Mesothelial cell of epicardium (in vitro differentiated cells): Measurements from ENCODE around the gene CD226. TPM values are rescaled to one million over a fixed set of nuclear protein-coding genes. Genes with fewer than 3 reads are reported as not detected.

ENCODE experiments used
- DNase-seq, 2 experiments: peaks; one replicate each; pipeline ENCODE4 v3.0.0; 2021; ENCODE audit warnings: low spot score in 2 of 2; ENCODE audit not compliant: unreplicated experiment in 2 of 2
- H3K27ac Mint-ChIP-seq: 2 replicates; pipeline ENCODE4 v1.8.0; 2021; ENCODE audit warnings: mixed read lengths
- H3K27me3 Mint-ChIP-seq: 2 replicates; pipeline ENCODE4 v1.8.0; 2021; ENCODE audit warnings: low read depth, mixed read lengths
- H3K36me3 Mint-ChIP-seq: 2 replicates; pipeline ENCODE4 v1.8.0; 2021; ENCODE audit warnings: mixed read lengths
- H3K4me1 Mint-ChIP-seq: 2 replicates; pipeline ENCODE4 v1.8.0; 2021; ENCODE audit warnings: mixed read lengths
- H3K4me3 Mint-ChIP-seq: 2 replicates; pipeline ENCODE4 v1.8.0; 2021; ENCODE audit warnings: mild to moderate bottlenecking, moderate library complexity, mixed read lengths
- H3K9me3 Mint-ChIP-seq: 2 replicates; pipeline ENCODE4 v1.8.0; 2021; ENCODE audit warnings: mixed read lengths
- CTCF ChIP-seq: fragments of 200-600 bp; sonication (generic); IDR thresholded peaks from one replicate; pipeline ENCODE4 v1.5.0; 2021; ENCODE audit warnings: antibody characterized with exemption; ENCODE audit not compliant: unreplicated experiment
- total RNA-seq: library from RNA; stranded (reverse); gene quantifications from 3 replicates; pipeline ENCODE4 v1.2.1, GENCODE V29; 2021

Gene CD226
- total RNA-seq, 1 donor from 2014 or later = 0.31 TPM

- H3K4me3 Mint-ChIP-seq = no peak overlapping the region
- H3K27me3 Mint-ChIP-seq = no peaks in the 10 kb centered on the region
- no peak for DNase-seq
- no peak overlapping the region for H3K27ac Mint-ChIP-seq
- no peak for TF ChIP-seq CTCF
- H3K9me3 Mint-ChIP-seq = peaks cover 12% of the 10 kb centered on the region
- peaks cover 3% of the 10 kb centered on the region for H3K4me1 Mint-ChIP-seq
- H3K36me3 Mint-ChIP-seq = no peaks in the 10 kb centered on the region
Measured at GRCh38 chr18:69956057-69956456, 8.4 kb upstream of the CD226 start.

GRCh38 chr18:69954719-69955480 lies 7.2 kb upstream of the CD226 start:
- peaks cover 3% of the 10 kb centered on the region for H3K4me1 Mint-ChIP-seq
- H3K36me3 Mint-ChIP-seq = no peaks in the 10 kb centered on the region
- TF ChIP-seq CTCF = no peak
- H3K4me3 Mint-ChIP-seq = no peak overlapping the region
- no peaks in the 10 kb centered on the region for H3K27me3 Mint-ChIP-seq
- no peak overlapping the region for H3K27ac Mint-ChIP-seq
- DNase-seq = no peak
- peaks cover 12% of the 10 kb centered on the region for H3K9me3 Mint-ChIP-seq

- H3K27ac Mint-ChIP-seq = no peak overlapping the region
- no peak for DNase-seq
- no peaks in the 10 kb centered on the region for H3K27me3 Mint-ChIP-seq
- no peaks in the 10 kb centered on the region for H3K36me3 Mint-ChIP-seq
- no peak for TF ChIP-seq CTCF
- H3K9me3 Mint-ChIP-seq = peaks cover 12% of the 10 kb centered on the region
- H3K4me1 Mint-ChIP-seq = peaks cover 3% of the 10 kb centered on the region
- no peak overlapping the region for H3K4me3 Mint-ChIP-seq
Measured at GRCh38 chr18:69953191-69953590, 5.5 kb upstream of the CD226 start.

- H3K27me3 Mint-ChIP-seq = no peaks in the 10 kb centered on the region
- H3K4me1 Mint-ChIP-seq = peaks cover 6% of the 10 kb centered on the region
- H3K36me3 Mint-ChIP-seq = no peaks in the 10 kb centered on the region
- TF ChIP-seq CTCF = no peak
- no peak overlapping the region for H3K4me3 Mint-ChIP-seq
- H3K27ac Mint-ChIP-seq = peak overlapping the region; percentile 83
- H3K9me3 Mint-ChIP-seq = peaks cover 12% of the 10 kb centered on the region
- DNase-seq = no peak
Measured at GRCh38 chr18:69951182-69951581, 3.5 kb upstream of the CD226 start.

- TF ChIP-seq CTCF = no peak
- Mint-ChIP-seq H3K27me3 (no peaks in the 10 kb centered on the region), H3K9me3 (peaks cover 12% of the 10 kb centered on the region), H3K4me1 (peaks cover 6% of the 10 kb centered on the region), H3K36me3 (no peaks in the 10 kb centered on the region), H3K27ac (no peak overlapping the region), H3K4me3 (no peak overlapping the region)
- DNase-seq = no peak
Measured at GRCh38 chr18:69949538-69949936, 1.9 kb upstream of the CD226 start.
